AG04450 (cell line): Measurements from ENCODE around the gene VSIG10L2. TPM values are rescaled to one million over a fixed set of nuclear protein-coding genes. Genes with fewer than 3 reads are reported as not detected.

ENCODE experiments used
- CTCF ChIA-PET: fragments of 300-600, 350-600 bp; formaldehyde crosslinking; extraction: SDS; loops from one replicate; lab custom pipeline; 2022; ENCODE audit warnings: antibody characterized with exemption, inconsistent platforms; lab: Charles Lee
- POLR2A ChIA-PET: fragments of 350-600 bp; formaldehyde crosslinking; extraction: SDS; loops from one replicate; lab custom pipeline; 2021; ENCODE audit warnings: antibody characterized with exemption, inconsistent platforms; lab: Yijun Ruan, JAX
- DNase-seq: peaks from one replicate; pipeline ENCODE4 v3.0.0-alpha.2; 2011; ENCODE audit warnings: low read depth, low spot score
- H3K27ac ChIP-seq: one replicate; pipeline ENCODE4 v1.5.1; 2012; ENCODE audit warnings: low read depth, low read length, control low read depth
- H3K27me3 ChIP-seq: one replicate; pipeline ENCODE4 v1.6.0; 2012; ENCODE audit warnings: low read length; ENCODE audit not compliant: control insufficient read depth, insufficient read depth
- H3K4me3 ChIP-seq: 2 replicates; pipeline ENCODE4 v1.5.1; 2011; ENCODE audit warnings: mild to moderate bottlenecking, low read depth, low read length, control low read depth
- H3K9me3 ChIP-seq: 2 replicates; pipeline ENCODE4 v1.5.1; 2012; ENCODE audit warnings: low read length; ENCODE audit not compliant: control insufficient read depth, insufficient read depth
- CTCF ChIP-seq: IDR thresholded peaks from 2 replicates; pipeline ENCODE4 v1.5.1; 2011; ENCODE audit warnings: low read depth, low read length, control low read depth, inconsistent platforms
- polyA plus RNA-seq: library from polyadenylated mRNA; depleted of rRNA; stranded (reverse); fragments of >200 nt; gene quantifications from 2 replicates; pipeline ENCODE4 v1.2.3, GENCODE V29; 2011

VSIG10L2 gene
- polyA plus RNA-seq, 1 experiment, result not detected

GRCh38 chr11:125940145-125940544 lies 5.7 kb upstream of the VSIG10L2 start:
- no peak overlapping the region for H3K4me3 ChIP-seq
- H3K27me3 ChIP-seq, result peaks cover 31% of the 10 kb centered on the region
- ChIA-PET CTCF (interaction anchor here (0.5 to 1.9 kb wide), 6 partner anchors 12 to 254 kb away, joined by 3 to 4 read pairs (median 4); no protein-coding TSS in a partner anchor), POLR2A (interaction anchor here (0.7 kb wide), 1 partner anchor 37 kb away, joined by 3 read pairs; the partner anchor contains the start of gene PUS3)
- H3K9me3 ChIP-seq, result no peaks in the 10 kb centered on the region
- no peak for DNase-seq
- no peak for TF ChIP-seq CTCF
- H3K27ac ChIP-seq, result no peak overlapping the region

GRCh38 chr11:125941267-125941618 lies 4.6 kb upstream of the VSIG10L2 start:
- H3K27me3 ChIP-seq, result peaks cover 24% of the 10 kb centered on the region
- ChIA-PET POLR2A (no interaction called here), CTCF (interaction anchor here (0.7 to 3.4 kb wide), 5 partner anchors 9 to 252 kb away, joined by 3 to 42 read pairs (median 3); no protein-coding TSS in a partner anchor)
- TF ChIP-seq CTCF, result no peak
- H3K4me3 ChIP-seq, result no peak overlapping the region
- no peak overlapping the region for H3K27ac ChIP-seq
- no peaks in the 10 kb centered on the region for H3K9me3 ChIP-seq
- no peak for DNase-seq

GRCh38 chr11:125941619-125942611 lies 3.9 kb upstream of the VSIG10L2 start:
- DNase-seq, result no peak
- Histone ChIP-seq H3K4me3 (no peak overlapping the region), H3K27ac (no peak overlapping the region), H3K9me3 (no peaks in the 10 kb centered on the region), H3K27me3 (peaks cover 22% of the 10 kb centered on the region)
- TF ChIP-seq CTCF, result peak; percentile 67
- CTCF ChIA-PET, result interaction anchor here (0.7 to 3.4 kb wide), 8 partner anchors 10 to 256 kb away, joined by 3 to 42 read pairs (median 6); no protein-coding TSS in a partner anchor
- POLR2A ChIA-PET, result no interaction called here

GRCh38 chr11:125942771-125943428 lies 2.9 kb upstream of the VSIG10L2 start:
- peaks cover 22% of the 10 kb centered on the region for H3K27me3 ChIP-seq
- H3K27ac ChIP-seq, result no peak overlapping the region
- no peak overlapping the region for H3K4me3 ChIP-seq
- DNase-seq, result no peak
- no peaks in the 10 kb centered on the region for H3K9me3 ChIP-seq
- ChIA-PET CTCF (interaction anchor here (0.6 to 3.4 kb wide), 6 partner anchors 15 to 353 kb away, joined by 3 to 42 read pairs (median 8); no protein-coding TSS in a partner anchor), POLR2A (no interaction called here)
- no peak for TF ChIP-seq CTCF
